LNCaP clone FGC (cell line): Measurements from ENCODE around the gene LEMD1.

ENCODE experiments used
- DNase-seq: peaks from one replicate; pipeline ENCODE4 v3.0.0-alpha.2; 2011; ENCODE audit warnings: low read depth
- H3K4me3 ChIP-seq: 2 replicates; pipeline ENCODE4 v1.5.1; 2011; ENCODE audit warnings: mild to moderate bottlenecking, low read depth, low read length, control low read depth
- TF ChIP-seq, protein P1 (sequence below): IDR thresholded peaks from 2 replicates; pipeline ENCODE4 v1.5.1; 2012; ENCODE audit warnings: mild to moderate bottlenecking; ENCODE audit not compliant: control insufficient read depth, insufficient read depth; ENCODE audit errors: extremely low read depth

The LEMD1 gene

DNA sequence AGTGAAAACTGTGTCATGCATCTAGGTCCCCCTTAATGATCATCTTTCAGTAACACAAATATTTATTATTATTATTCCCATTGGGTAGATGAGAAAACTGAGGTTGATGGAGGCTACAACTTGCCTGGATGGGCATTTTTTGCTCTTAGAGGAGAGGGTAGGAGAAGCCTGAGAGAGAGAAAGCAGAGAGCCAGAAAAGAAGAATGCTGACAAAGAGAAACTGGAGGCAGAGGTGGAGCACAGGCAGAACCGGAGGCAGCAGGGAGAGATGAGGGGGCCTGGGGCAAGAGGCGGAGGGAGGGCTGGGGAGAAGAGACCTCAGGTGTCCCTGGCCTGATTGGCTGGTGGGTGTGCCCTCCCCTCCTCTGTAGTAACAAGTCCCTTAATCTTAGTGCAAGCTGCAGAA is 29.9 kb upstream of the LEMD1 start:
- H3K4me3 ChIP-seq: no peak overlapping the region
- TF ChIP-seq, protein P1, sequence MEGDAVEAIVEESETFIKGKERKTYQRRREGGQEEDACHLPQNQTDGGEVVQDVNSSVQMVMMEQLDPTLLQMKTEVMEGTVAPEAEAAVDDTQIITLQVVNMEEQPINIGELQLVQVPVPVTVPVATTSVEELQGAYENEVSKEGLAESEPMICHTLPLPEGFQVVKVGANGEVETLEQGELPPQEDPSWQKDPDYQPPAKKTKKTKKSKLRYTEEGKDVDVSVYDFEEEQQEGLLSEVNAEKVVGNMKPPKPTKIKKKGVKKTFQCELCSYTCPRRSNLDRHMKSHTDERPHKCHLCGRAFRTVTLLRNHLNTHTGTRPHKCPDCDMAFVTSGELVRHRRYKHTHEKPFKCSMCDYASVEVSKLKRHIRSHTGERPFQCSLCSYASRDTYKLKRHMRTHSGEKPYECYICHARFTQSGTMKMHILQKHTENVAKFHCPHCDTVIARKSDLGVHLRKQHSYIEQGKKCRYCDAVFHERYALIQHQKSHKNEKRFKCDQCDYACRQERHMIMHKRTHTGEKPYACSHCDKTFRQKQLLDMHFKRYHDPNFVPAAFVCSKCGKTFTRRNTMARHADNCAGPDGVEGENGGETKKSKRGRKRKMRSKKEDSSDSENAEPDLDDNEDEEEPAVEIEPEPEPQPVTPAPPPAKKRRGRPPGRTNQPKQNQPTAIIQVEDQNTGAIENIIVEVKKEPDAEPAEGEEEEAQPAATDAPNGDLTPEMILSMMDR: no peak

DNA sequence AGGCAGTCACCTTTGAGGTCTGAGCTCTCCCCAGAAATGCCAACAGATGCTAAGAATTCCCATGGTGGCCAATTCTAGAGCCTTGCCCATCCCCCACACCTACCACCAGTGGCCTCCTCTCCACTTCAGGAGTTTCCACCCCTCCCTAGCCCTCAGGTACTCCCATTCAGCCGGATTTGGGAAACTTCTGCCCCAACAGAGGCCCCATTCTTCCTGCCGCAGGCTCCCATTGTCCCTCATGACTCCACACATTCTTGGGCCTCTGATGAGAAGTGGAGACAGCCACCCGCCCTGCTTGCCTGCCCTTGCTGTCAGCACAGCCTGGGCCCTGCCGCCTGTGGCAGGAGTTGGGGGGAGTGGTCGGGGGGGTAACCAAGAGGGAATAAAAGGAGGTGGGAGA is 29.3 kb upstream of the LEMD1 start:
- DNase-seq: no peak
- no peak overlapping the region for H3K4me3 ChIP-seq
- TF ChIP-seq, protein P1: no peak

More for the DNA sequence above, 29.9 kb upstream of the LEMD1 start:
- DNase-seq: no peak

DNA sequence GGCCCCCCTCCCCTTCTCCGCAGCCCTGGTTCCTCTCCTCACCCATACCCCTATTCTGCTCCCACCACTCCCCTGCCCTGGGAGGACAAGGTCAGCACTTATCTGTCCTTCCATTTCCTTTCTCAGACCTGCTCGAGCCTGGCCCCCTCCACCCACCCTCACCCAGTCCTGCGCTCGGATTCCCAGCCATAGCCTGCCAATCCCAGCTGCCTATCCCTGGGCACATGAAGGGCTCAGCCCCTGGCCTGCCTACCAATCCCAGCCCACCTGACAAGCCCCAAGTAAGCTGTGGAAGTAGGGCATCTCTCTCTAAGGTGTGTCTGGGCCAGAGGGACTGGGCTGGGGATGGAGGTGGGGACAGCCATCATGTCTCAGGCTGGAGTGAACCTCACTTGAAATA is 28.6 kb upstream of the LEMD1 start:
- DNase-seq: no peak
- H3K4me3 ChIP-seq: no peak overlapping the region
- TF ChIP-seq, protein P1: no peak

DNA sequence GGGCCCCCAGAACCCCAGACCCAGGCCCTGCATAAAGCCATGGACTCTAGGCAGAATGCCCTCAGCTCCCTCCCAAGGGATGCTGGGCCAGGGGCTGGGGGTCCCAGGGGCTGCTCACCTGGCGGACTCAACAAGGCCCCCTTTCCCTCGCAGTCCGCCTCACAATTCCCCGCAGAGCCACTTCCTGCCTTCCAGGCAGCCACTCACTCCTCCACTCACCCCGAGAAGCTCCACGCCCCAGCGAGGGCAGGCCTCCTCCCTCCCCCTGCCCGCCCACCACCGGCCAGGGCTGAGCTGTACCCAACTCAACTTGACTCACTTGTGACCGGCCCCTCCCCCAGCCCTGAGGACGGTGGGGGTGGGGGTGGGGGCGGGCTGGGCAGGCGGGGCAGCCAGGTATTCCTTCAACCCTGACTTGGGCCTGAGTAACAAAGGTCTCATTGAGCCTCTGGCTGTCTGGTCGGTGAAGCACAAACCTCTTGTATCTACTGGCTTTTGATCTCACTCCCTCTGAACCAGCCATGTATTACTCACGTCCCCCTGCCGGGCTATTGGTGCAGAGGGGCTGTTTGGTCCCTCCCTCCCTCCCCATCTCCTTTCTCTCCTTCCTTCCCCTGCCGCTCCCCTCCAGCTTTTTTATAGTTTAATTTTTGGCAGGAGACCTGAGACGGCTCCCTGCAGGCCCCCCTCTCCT is 28.0 kb upstream of the LEMD1 start:
- no peak for DNase-seq
- TF ChIP-seq, protein P1: no peak
- no peak overlapping the region for H3K4me3 ChIP-seq

DNA sequence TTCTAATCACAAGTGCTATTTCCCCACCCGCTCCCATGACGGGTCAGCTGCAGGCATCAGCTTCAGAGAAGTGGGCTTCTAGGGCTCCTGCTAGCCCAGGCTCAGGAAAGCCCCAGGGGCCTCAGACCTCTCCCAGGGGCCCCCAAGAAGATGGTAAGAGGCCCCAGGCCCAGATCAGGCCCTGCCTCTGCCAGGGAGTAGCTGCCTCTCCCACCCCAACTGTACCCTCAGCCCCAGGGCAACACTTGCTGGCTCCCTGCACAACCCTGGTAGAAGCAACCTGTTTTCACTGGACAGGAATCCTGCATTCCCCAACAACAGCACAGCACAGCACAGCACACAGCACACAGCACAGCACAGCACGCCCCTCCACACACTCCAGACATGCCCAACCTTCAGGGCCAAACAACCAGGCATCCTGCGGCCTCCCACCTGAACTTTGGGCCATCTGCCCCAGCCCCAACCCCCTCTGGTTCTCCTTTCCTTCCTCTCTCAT is 27.4 kb upstream of the LEMD1 start:
- TF ChIP-seq, protein P1: no peak
- no peak for DNase-seq
- H3K4me3 ChIP-seq: no peak overlapping the region

DNA sequence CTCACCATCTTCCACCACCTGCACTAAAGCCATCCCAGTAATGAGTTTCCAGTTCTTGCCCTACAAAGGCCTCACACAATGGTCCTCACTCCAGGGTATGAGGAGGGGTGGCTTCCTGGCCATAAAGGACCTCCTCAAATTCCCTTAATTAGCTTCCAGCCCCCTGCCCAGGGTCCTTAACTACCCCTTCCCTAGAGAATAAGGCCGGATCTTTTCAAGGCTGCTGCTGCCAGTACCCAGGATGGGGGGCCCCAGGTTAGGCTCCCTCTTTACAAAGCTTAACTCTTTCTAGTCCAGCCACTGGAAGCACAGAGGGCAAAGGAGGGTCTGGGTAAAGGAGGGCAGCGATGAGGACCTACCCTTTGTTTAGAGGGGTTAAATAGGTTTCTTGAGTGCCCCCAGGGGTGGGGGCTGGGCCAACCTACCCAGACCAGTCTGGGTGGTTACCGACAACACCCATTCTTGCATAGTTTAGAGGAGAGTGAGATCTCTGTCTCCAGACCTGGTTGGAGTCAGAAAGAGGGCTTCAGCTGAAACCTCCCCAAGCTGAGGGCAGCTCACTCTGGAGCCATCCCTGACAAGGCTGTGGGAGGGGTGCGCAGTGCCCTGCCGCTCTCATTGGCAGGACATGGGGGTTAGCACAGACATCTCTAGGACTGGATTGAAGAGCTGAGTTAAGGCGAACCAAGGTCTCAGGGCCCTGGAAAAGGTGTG is 26.8 kb upstream of the LEMD1 start:
- no peak for DNase-seq
- TF ChIP-seq, protein P1: no peak
- no peak overlapping the region for H3K4me3 ChIP-seq
